ENCODE data around the gene DEGS1. TPM values are rescaled to one million over a fixed set of nuclear protein-coding genes. Genes with fewer than 3 reads are reported as not detected.

DEGS1 gene
- total RNA-seq, 6 experiments from 2014 or later, result 17.9 to 43.5 (median 29.0) TPM

GRCh38 chr1:224234017-224234416, 51.0 kb downstream of the DEGS1 start:
- no peak for TF ChIP-seq CTCF (IDR thresholded peaks at IDR 0.05)
- TF ChIP-seq POLR2A (IDR thresholded peaks at IDR 0.05), result no peak
- Histone ChIP-seq H3K27ac (no peak overlapping the region), H3K36me3 (peaks cover 0 to 18% (median 3%) of the 10 kb centered on the region in 4 donors), H3K27me3 (no peaks in the 10 kb centered on the region), H3K4me1 (no peaks in the 10 kb centered on the region), H3K9me3 (no peaks in the 10 kb centered on the region), H3K4me3 (no peak overlapping the region)
- intact Hi-C loops (cut with DNase I), result no loop called here
- ATAC-seq (no peak), DNase-seq (no peak)

GRCh38 chr1:224235813-224236493, 52.9 kb downstream of the DEGS1 start:
- intact Hi-C loops (cut with DNase I), result no loop called here
- TF ChIP-seq POLR2A (IDR thresholded peaks at IDR 0.05) (no peak), CTCF (IDR thresholded peaks at IDR 0.05) (no peak)
- Histone ChIP-seq H3K4me3 (no peak overlapping the region), H3K36me3 (peaks cover 0 to 6% (median 5%) of the 10 kb centered on the region in 4 donors), H3K9me3 (no peaks in the 10 kb centered on the region), H3K4me1 (no peaks in the 10 kb centered on the region), H3K27ac (no peak overlapping the region), H3K27me3 (no peaks in the 10 kb centered on the region)
- DNase-seq (no peak), ATAC-seq (no peak)
- WGBS (ENCODE audit: insufficient coverage, low coverage, low lambda C conversion rate, missing lambda C conversion rate), result 60% methylated on average over 2 of the region's 2 CpGs

- no peak for ATAC-seq
- no peak for DNase-seq
- no peak overlapping the region for H3K27ac ChIP-seq
- 87% methylated on average over 5 of the region's 11 CpGs for WGBS (ENCODE audit: insufficient coverage, low coverage, low lambda C conversion rate, missing lambda C conversion rate)
- no peaks in the 10 kb centered on the region for H3K4me1 ChIP-seq
- intact Hi-C loops (cut with DNase I), result no loop called here
- no peak overlapping the region for H3K4me3 ChIP-seq
- no peaks in the 10 kb centered on the region for H3K9me3 ChIP-seq
- TF ChIP-seq CTCF (IDR thresholded peaks at IDR 0.05) (no peak), POLR2A (IDR thresholded peaks at IDR 0.05) (no peak)
- peaks cover 0 to 4% (median under 1%) of the 10 kb centered on the region in 4 donors for H3K36me3 ChIP-seq
- no peaks in the 10 kb centered on the region for H3K27me3 ChIP-seq
Observed at GRCh38 chr1:224237119-224237881, 54.3 kb downstream of the DEGS1 start.

GRCh38 chr1:224238212-224238611, 55.2 kb downstream of the DEGS1 start:
- intact Hi-C loops (cut with DNase I), result no loop called here
- H3K36me3 ChIP-seq, result peaks cover 0 to 4% (median 0%) of the 10 kb centered on the region in 4 donors
- no peak overlapping the region for H3K4me3 ChIP-seq
- H3K27me3 ChIP-seq, result no peaks in the 10 kb centered on the region
- ATAC-seq (no peak), DNase-seq (no peak)
- H3K4me1 ChIP-seq, result no peaks in the 10 kb centered on the region
- no peaks in the 10 kb centered on the region for H3K9me3 ChIP-seq
- no peak overlapping the region for H3K27ac ChIP-seq
- TF ChIP-seq CTCF (IDR thresholded peaks at IDR 0.05) (no peak), POLR2A (IDR thresholded peaks at IDR 0.05) (no peak)
- 87% methylated on average over 8 of the region's 9 CpGs for WGBS (ENCODE audit: insufficient coverage, low coverage, low lambda C conversion rate, missing lambda C conversion rate)
